Measurements from ENCODE around the gene CNOT9. TPM values are rescaled to one million over a fixed set of nuclear protein-coding genes. Genes with fewer than 3 reads are reported as not detected.
"Not testable (repeated sequence)": the region's sequence is repeated elsewhere in the genome, so short reads cannot be mapped to it uniquely, and the experiment has no call there.

Gene CNOT9, protein sequence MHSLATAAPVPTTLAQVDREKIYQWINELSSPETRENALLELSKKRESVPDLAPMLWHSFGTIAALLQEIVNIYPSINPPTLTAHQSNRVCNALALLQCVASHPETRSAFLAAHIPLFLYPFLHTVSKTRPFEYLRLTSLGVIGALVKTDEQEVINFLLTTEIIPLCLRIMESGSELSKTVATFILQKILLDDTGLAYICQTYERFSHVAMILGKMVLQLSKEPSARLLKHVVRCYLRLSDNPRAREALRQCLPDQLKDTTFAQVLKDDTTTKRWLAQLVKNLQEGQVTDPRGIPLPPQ
- 10 to 100 TPM; 36.0 to 52.5 TPM for total RNA-seq

DNA sequence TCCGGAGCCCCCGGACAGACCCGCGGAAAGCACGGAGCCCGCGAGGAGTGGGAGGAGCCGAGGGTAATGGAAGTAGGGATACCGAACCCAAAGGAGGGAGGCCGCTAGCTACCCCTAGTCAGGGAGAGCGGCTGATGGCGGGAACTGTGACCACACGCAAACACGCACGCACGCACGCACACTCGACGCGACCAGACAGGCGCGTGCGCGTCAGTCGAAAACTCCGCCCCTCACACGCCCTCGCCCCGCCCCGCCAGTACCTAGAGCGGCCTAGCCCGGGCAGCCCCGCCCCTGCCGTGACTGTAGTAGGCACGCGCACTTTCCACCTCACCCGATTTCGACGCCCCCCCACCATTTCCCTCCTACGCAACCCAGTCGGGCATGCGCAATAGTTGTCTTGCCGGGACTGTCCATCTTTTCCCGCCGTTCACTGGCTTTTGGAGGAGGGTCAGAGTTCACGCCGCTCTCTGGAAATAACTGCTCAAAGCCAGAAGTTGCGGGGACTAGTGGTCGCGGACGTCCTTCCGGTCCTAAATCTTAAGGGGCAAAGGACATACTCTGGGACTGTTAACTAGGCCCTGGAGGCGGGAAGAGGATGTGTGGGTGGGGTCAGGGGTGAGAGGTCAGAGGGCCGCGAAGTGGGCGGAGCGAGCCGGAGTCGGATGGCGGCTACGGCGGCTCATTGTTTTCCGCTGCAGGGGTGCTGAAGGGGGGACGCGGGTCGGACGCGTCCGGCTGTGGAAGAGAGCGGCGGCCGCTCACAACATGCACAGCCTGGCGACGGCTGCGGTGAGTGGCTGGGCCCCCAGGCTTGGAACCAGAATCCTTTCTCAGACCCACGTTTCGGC, at the start of gene CNOT9, which contains the start of gene USP37:
Gene CNOT9, plus strand, starts transcription at position 650 of the 848 bp plus-strand sequence. Its CDS starts 116 bp downstream, at position 766.
Gene USP37, minus strand, starts transcription at position 162 of the 848 bp plus-strand sequence. CDS start 9,698 bp downstream, outside the sequence.
- H3K27me3 ChIP-seq = no peaks in the 10 kb centered on the region
- H3K36me3 ChIP-seq = no peaks in the 10 kb centered on the region
- peak within 1 kb of the TSS; percentile 80 to 90 for H3K9ac ChIP-seq (ENCODE audit: low read depth in 2 of 2, low read length in 2 of 2)
- H3K9me3 ChIP-seq = no peaks in the 10 kb centered on the region
- TF ChIP-seq, protein P1, sequence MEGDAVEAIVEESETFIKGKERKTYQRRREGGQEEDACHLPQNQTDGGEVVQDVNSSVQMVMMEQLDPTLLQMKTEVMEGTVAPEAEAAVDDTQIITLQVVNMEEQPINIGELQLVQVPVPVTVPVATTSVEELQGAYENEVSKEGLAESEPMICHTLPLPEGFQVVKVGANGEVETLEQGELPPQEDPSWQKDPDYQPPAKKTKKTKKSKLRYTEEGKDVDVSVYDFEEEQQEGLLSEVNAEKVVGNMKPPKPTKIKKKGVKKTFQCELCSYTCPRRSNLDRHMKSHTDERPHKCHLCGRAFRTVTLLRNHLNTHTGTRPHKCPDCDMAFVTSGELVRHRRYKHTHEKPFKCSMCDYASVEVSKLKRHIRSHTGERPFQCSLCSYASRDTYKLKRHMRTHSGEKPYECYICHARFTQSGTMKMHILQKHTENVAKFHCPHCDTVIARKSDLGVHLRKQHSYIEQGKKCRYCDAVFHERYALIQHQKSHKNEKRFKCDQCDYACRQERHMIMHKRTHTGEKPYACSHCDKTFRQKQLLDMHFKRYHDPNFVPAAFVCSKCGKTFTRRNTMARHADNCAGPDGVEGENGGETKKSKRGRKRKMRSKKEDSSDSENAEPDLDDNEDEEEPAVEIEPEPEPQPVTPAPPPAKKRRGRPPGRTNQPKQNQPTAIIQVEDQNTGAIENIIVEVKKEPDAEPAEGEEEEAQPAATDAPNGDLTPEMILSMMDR (IDR thresholded peaks at IDR 0.05) = no peak
- H3K4me3 ChIP-seq = peak within 1 kb of the TSS; percentile 63
- intact Hi-C loops (cut with DNase I) = no loop called here
- peak within 1 kb of the TSS; percentile 79 for H3K27ac ChIP-seq
- peaks cover 3% of the 10 kb centered on the region for H3K4me1 ChIP-seq
- DNase-seq = peak; percentile 100

DNA sequence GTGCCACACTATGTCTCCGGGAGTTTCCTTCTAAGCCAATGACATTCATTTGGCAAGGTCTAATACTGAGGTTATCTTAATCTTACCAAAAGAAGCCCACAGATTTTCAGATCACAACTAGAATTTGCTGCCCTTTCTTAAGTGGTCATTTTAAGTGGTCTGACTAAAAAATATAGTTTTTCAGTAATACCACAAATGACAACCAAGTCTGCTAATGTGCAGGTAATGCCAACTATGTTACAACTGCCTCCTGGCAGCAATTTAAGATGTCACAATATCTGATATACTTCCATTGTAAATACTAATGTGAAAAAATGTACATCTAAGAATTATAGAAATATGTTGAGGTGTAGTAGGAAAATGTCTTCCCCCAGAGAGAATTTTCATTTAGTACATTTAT, 49.8 kb upstream of the CNOT9 start:
- TF ChIP-seq, protein P1 (IDR thresholded peaks at IDR 0.05) = no peak
- intact Hi-C loops (cut with DNase I) = no loop called here

DNA sequence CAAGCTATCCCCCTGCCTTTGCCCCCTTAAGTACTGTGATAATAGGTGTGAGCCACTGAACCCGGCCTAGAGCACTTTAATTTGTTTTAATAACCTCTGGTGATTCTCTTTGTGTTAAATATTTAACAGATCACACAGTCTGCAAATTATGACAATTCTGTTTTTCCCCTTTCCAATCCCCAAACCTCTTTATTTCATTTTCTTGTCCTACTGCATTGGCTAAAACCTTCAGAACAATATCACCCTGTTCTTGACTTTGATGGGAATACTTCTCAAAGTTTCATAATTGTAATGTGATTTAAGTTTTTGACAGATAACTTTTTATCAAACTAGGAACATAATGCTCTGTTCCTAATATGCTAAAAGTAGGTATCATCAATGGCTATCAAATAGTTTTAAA, 45.0 kb upstream of the CNOT9 start:
- intact Hi-C loops (cut with DNase I) = no loop called here
- Histone ChIP-seq H3K9me3 (no peaks in the 10 kb centered on the region), H3K27ac (no peak overlapping the region), H3K36me3 (no peaks in the 10 kb centered on the region), H3K4me3 (no peak overlapping the region), H3K4me1 (no peaks in the 10 kb centered on the region), H3K27me3 (no peaks in the 10 kb centered on the region), H3K9ac (ENCODE audit: low read depth in 2 of 2, low read length in 2 of 2) (no peak overlapping the region)
- no peak for DNase-seq
- TF ChIP-seq, protein P1 (IDR thresholded peaks at IDR 0.05) = no peak

More for the DNA sequence above, 49.8 kb upstream of the CNOT9 start:
- Histone ChIP-seq H3K9ac (ENCODE audit: low read depth in 2 of 2, low read length in 2 of 2) (no peak overlapping the region), H3K4me3 (no peak overlapping the region), H3K9me3 (no peaks in the 10 kb centered on the region), H3K4me1 (no peaks in the 10 kb centered on the region), H3K27me3 (no peaks in the 10 kb centered on the region), H3K36me3 (no peaks in the 10 kb centered on the region), H3K27ac (no peak overlapping the region)
- DNase-seq = no peak

DNA sequence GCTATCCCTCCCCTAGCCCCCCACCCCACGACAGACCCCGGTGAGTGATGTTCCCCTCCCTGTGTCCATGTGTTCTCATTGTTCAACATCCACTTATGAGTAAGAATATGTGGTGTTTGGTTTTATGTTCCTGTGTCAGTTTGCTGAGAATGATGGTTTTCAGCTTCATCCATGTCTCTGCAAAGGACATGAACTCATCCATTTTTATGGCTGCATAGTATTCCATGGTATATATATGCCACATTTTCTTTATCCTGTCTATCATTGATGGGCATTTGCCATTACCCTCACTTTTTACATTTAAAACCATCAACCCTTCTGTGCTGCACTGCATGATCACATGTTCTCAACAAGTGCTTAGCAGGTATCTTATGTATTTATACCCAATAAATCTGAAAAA, 40.2 kb upstream of the CNOT9 start:
- DNase-seq; H3K4me3 ChIP-seq; H3K27me3 ChIP-seq; H3K9ac ChIP-seq (ENCODE audit: low read depth in 2 of 2, low read length in 2 of 2); H3K4me1 ChIP-seq; H3K9me3 ChIP-seq; H3K27ac ChIP-seq; H3K36me3 ChIP-seq; intact Hi-C loops (cut with DNase I): not testable (repeated sequence)

DNA sequence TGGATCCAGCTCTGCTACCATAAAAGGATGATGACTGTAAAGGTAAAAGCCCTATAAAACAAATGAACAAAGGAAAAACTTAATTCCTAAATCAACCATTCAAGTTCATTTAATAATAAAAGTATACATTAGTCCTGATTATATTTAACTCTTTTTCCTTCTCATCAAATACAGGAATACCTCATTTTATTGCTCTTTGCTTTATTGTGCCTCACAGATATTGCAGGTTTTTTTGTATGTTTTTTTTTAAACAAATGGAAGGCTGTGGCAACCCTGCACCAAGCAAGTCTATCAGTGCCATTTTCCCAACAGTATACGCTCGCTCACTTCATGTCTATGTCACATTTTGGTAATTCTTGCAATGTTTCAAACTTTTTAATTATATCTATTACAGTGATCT, 38.6 kb upstream of the CNOT9 start:
- Histone ChIP-seq H3K27ac (no peak overlapping the region), H3K36me3 (peaks cover 5% of the 10 kb centered on the region), H3K9ac (ENCODE audit: low read depth in 2 of 2, low read length in 2 of 2) (no peak overlapping the region), H3K4me3 (no peak overlapping the region), H3K27me3 (no peaks in the 10 kb centered on the region), H3K4me1 (no peaks in the 10 kb centered on the region), H3K9me3 (no peaks in the 10 kb centered on the region)
- TF ChIP-seq, protein P1 (IDR thresholded peaks at IDR 0.05) = no peak
- no peak for DNase-seq
- intact Hi-C loops (cut with DNase I) = no loop called here
